ENCODE results near the gene CADPS2.

Gene CADPS2

DNA sequence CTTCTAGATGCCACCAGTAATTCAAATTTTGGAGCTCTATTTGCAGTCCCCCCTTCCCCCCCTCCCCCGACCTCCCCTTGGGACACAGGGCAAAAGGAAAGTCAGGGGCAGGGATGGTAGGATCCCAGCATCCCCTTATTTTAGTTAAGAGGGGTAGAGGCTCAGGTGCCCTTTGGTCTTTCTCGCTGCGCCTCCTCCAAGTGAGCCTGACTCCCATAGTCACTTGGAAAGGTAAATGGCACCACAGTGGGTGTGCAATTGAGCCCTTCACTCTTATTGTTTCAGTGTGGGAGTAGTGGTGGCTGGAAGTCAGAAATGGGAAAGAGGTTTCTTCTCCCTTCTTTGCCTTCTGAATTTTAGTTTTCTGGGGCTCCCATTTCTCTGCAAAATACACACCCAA, 573.5 kb downstream of the CADPS2 start:
- no peak for DNase-seq (ENCODE audit: low read depth in 2 of 2)

GRCh38 chr7:122311734-122312450, 574.4 kb downstream of the CADPS2 start:
- no peak for DNase-seq (ENCODE audit: low read depth in 2 of 2)

- DNase-seq (ENCODE audit: low read depth in 2 of 2), result no peak
These were observed 575.1 kb downstream of the CADPS2 start for GRCh38 chr7:122311050-122311700.

DNA sequence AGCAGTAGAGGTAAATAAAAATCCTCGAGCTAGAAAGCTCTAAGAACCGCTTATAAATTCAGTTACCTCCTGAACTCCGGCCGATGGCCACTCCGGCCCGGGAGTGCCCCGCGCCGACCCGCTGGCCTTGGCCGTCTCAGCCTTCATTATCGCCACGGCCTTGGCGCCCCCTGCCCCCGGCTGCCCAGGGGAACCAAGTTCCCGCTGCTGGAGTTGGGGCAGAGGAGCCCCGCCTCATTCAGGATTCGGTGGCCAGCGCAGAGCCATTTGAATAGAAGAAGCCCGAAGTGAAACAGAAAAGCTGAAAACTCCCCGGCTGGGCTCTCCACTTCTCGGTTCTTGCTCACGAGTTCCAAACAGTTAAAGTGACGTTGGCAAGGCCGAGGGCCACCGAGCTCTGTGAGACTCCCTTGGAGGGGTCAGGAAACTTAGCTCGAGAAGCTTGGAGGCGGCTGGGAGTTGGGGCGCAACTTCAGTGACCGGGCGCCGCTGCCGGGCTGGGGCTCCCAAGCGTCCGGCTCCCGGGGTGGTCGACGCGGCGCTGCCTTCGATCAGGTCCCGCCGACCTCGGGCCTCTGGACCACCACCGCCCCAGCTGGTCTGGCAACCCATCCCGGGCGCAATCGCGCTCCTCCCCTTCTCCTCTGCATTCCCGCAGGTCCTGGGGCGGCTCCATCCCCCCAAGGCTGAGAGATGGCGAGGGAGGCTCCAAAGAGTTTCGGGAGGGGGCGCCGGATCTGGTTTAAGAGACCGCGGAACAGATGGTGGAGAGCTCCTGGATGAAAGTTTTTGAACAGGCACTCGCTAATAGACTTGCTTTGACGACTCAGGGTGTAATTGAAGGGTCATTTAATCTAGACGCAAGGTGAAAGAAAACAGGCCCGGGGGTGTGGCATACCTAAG, 575.9 kb downstream of the CADPS2 start:
- no peak for DNase-seq (ENCODE audit: low read depth in 2 of 2)

- no peak for DNase-seq (ENCODE audit: low read depth in 2 of 2)
These were observed 576.8 kb downstream of the CADPS2 start for GRCh38 chr7:122309421-122309820.

DNA sequence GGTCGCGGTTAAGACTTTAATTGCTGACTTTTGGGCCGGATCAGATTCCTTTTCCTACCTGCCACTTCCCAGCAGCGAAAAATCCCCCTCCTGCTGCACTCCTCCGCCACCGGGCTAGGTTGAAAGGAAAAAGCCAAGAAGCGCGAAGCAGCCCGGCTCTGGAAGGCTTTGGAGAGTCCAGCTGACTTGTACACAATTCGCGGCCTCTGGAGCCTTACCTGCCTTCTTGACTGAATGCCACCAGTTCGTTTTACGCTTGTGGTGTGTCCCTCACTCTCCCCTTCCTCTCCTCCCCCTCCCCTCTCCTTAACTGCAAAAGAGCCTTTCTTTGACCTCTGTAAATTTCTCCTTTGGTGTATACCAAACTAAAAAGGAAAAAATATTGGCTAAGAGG, 579.0 kb downstream of the CADPS2 start:
- no peak for DNase-seq (ENCODE audit: low read depth in 2 of 2)

GRCh38 chr7:122306320-122307227, 579.7 kb downstream of the CADPS2 start:
- no peak for DNase-seq (ENCODE audit: low read depth in 2 of 2)

DNA sequence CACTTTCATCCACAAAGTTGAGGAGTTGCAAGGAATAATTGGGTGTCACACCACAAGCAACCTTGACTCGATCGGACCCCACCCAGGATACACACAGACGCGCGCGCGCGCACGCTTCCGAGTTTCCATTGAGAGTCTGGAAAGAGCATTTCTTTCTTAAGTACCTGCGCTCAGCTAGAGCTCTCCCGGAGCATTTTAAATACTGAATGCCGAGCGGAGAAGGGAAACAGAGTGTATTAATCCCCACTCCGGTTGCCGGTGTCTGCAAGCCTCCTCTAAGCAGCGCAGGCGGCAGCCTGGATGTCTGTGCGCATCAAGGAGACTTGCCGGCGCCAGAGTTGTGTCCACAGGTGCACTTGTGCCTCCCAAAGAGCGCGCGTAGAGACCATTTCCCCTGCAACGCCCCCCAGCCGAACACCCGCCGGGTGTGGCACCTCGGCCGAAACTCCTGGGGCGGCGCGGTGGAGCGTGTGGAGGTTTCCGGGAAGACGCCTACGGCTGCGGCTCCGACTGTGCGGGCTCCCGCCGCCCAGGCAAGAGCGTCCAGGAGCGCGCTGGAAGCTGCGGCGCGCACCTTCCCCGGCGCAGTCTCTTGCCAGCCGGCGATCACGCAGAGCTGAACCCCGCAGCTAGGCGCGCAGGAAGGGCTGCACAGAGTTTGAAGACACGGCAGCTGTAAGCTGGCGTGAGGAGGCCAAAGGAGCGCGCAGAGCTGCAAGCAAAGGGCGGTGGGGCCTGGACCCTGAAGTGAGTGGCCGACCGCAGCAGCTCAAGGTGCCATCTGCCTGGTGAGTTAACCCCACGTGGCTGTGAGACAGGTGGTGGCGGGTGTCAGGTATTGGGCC, 580.6 kb downstream of the CADPS2 start:
- DNase-seq (ENCODE audit: low read depth in 2 of 2), result no peak

DNA sequence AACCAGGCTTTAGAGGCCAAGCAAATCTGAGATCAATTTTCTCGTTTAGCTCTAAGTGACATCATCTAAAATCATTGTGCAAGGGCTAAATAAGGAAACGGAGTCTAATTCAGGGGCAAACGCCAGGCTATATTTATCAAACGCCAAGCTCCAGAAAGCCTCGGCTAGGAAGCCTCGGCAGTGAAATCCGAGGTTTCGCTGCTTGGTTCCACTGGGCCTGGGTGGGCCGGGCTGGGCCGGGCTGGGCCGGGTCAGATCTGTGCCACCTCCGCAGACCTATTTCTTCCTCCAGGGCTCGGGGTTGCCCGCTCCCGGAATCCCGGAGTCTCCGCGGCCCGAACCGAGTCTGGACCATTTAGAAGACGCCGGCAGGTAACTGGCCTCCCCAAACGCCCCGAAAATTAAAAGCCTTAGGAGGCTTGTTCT, 581.3 kb downstream of the CADPS2 start:
- no peak for DNase-seq (ENCODE audit: low read depth in 2 of 2)

DNA sequence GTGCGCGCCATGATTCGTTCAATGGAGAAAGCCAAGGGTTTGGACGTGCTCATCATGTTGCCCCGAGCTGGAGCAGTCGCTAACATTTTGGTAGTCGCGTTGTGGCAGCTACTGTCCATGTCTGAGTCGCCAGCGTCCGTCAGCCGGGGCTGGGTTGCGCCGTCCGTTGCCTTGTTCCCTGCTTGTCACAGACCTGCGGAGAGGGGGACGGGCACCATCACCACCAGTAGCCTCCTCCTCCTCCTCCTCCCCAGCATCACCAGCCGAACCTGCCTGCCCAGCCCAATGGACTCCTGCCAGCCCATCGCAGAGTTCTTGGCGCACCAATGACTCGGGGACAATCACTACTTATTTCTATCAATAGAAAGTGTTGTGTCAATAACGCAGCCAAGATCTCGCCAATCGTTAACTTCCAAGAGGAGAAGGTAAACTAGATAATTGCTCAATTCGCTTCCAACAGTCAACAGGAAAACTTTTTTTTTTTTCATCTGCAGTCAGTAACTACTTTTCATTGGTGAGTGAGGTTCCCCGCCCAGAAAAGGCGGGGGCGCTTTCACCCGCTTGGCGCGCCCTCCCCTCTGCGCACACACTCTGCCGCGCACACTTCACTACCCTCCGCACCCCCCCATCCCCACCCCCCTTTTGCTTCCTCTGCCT, 581.8 kb downstream of the CADPS2 start, which contains the start of gene FEZF1:
TSS of gene FEZF1 (minus strand) at position 432 of the 657 bp plus-strand sequence. CDS start at position 119, 313 bp downstream.
- DNase-seq (ENCODE audit: low read depth in 2 of 2), result no peak

DNA sequence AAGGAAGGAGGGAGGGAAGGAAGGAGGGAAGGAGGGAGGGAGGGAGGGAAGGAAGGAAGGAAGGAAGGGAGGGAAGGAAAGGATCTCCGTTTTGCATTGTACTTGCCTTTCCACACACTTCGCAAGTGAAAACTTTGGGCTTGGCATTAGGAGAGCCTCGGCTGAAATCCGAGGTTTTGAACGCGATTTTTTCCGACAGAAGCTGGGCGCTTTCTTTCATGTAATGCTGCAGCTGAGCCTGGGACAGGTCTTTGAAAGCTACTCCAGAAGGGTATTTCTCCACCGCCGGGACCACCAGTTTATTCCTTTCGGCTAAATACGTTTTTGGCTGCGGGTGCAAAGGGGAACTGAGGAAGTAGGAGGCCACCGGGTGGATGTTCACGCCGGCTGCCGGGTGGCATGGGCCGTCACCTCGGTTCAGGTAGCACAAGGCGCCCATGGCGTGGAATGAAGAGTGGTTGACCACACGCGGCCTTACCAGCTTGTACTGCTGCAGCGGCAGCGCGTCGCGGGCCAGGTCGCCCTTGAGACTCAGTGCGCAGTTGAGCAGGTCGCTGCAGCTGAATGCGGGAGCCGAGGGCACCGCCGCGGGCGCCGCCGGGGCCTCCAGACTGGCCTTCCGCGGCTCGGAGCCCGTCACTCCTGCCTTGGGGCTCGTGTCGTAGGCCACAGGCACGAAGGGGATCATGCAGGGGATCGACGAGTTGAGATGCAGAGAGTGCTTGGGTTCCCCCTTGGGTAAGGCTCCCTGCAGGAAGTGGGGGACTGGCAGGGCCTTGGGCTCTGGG, 582.5 kb downstream of the CADPS2 start:
- DNase-seq (ENCODE audit: low read depth in 2 of 2), result no peak

DNA sequence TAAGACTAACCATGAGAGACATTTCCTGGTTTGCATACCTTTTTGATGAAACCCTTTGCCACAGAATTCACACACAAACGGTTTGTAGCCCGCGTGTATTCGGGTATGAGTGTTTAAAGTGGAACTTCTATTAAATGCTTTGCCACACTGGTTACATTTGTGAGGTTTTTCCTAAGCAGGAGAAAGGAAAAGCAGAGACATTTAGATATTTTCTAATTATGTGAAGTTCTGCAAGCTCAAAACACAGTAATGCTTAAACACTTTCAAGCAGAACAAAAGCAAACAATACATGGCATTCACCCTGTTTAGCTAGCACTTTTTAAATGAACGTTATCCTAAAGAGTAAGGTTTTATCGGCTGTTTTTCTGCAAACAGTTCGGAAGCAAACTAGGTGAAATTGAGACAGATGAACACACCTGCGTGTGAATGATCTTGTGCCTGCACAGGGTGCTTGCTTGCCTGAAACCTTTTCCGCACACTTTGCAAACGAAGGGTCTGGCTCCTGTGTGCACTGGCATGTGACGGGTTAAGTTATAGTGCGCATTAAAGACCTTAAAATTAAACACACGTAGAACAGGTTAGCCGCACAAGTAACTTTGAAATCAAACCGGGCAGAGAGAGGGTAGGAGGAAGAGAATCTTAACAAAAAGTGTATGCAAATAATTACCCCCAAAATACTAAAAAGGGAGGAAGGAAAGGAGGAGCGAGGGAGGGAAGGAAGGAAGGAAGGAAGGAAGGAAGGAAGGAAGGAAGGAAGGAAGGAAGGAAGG, 583.3 kb downstream of the CADPS2 start:
- DNase-seq (ENCODE audit: low read depth in 2 of 2), result no peak

GRCh38 chr7:122301858-122302760, 584.2 kb downstream of the CADPS2 start:
- no peak for DNase-seq (ENCODE audit: low read depth in 2 of 2)

DNA sequence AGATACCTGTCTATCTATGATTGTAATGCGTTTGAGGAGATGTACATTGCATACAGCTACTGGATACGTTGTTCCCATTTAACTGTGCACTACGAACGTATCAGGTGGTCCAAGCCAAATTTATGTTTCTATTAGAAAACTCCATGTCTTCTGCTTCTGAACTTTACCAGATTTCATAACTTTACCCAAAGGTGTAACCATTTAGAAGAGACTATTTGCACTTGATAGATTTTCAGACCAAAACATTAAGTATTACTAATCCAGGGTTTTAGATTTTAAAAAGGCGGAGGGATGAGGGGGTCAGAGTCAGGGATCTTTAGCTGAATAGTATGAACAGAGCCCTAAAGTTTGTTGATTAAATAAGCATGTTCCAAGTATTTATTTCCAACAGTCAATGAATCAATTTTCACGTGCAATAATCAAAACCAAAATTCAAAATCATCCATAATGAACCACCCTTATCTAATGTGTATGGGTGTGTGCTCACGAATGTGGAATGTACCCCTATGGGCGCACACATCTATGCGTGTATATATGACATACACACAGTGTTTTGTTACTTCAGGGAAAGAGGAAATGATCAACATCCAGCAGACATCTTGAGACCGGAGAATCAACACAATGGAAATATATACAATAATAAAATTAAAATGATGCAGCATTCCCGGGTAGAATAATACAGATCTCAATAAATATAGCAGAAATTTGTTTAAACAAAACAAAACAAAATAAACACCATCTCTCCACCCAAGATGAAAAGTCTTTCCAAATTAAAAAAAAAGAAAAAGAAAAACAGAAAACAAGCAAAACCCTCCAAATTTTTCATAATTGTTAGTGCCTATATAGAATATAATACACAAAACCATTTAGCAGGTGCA, 585.1 kb downstream of the CADPS2 start:
- no peak for DNase-seq (ENCODE audit: low read depth in 2 of 2)

- DNase-seq (ENCODE audit: low read depth in 2 of 2), result no peak
These were observed 585.9 kb downstream of the CADPS2 start for GRCh38 chr7:122300211-122300932.

Measured in stimulated activated CD4-positive, alpha-beta T cell treated with anti-CD3 and anti-CD28 coated beads, Interleukin-12 subunit alpha, Interleukin-12 subunit beta, amount 100 ng/mL, for 24 hours (primary cell).